HPDE6-E6E7 (cell line): ENCODE results near the gene TOE1.
"Not testable (repeated sequence)": the region's sequence is repeated elsewhere in the genome, so short reads cannot be mapped to it uniquely, and the experiment has no call there.

Experiments used
- DNase-seq: peaks from one replicate; pipeline ENCODE4 v3.0.0; 2011; ENCODE audit warnings: missing footprints; ENCODE audit errors: extremely low spot score

Gene TOE1

DNA sequence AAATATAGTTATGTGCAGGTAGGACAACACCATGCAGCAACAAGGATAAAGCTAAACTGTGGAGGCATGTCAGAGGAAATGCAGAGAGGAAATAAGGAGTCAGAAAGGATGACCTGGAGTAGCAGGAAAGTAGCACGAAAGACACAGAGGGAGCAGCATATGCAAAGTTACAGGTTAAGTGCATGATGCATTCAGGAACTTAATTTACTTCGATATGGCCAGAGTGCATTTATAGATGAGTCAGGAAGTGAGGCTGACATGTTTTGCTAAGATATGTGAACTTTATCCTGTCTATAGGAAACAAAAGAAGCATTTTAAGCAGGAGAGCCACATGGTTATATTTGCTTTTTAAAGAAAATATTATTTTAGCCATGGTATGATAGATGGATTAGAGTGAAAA, 15.7 kb downstream of the TOE1 start:
- DNase-seq = no peak

DNA sequence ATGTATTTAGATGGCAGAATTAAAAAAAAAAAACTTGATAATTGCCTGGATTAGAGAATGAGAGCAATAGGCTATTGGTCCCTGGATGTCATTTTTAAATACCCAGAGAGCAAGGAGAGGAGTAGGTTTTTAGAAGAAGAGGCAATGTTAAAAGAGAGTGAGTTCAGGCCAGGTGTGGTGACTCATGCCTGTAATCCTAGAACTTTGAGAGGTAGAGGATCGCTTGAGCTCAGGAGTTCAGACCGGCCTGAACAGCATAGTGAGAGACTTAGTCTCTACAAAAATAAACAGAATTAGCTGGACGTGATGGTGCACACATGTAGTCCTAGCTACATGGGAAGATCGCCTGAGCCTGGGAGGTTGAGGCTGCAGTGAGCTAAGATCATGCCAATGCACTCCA, 16.2 kb downstream of the TOE1 start:
- DNase-seq = no peak

DNA sequence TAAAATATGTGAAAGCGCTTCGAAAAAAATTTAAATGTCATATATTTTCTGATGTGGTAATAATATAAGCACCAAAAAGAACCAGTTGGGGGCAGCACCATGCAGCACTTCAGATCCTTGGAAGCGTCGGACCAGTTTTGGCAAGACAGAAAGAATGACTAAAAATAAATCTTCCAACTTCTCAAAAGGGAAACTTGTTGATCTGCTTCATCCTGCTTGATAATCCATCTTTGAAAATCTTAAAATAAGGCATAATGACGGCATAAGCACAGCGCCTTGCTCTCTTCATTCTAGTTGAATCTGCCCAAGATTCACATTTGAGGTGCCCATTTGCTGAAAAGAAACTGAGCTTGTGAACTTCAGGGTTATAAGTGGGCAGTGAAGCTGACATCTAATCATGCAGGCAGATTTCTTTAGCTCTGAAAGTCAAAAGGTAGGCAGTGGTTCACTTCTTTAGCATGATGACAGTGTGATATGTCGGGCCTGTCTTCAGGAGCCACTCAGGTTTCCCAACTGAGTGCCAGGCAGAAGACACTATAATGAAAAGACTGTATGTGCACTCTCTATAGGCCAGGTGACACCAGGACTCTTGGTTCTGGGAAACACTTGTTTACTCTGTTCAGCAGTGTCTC, 20.0 kb downstream of the TOE1 start:
- DNase-seq = no peak

DNA sequence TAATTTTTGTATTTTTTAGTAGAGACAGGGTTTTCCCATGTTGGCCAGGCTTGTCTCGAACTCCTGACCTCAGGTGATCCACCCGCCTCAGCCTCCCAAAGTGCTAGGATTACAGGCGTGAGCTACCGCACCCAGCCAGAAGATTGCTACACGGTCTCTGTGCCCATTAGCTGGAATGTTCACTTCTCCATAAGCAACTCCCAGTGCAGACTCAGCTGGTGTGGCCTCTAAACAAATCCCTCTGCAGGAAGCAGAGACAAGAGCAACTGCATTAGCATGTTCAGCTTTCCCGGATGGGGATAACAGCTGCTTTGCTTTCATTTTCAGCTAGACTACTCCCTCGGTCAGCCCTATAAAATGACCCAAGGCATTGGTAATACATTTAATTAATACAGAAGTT, 21.0 kb downstream of the TOE1 start:
- not testable (repeated sequence) for DNase-seq

DNA sequence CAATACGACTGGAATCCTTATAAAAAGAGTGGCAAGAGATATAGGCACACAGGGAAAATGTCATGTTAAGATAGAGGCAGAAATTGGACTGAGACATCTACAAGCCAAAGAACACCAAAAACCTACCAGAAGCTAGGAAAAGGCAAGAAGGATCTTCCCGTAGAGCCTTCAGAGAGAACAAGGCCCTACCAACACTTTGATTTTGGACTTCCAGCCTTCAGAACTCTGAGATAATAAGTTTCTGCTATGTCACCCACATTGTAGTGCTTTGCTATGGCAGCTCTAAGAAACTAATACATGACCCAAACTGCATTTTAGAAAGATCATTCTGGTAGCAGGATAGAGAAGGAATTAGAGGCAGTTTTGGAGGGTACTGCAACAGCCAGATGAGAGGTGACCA, 24.3 kb downstream of the TOE1 start:
- no peak for DNase-seq

DNA sequence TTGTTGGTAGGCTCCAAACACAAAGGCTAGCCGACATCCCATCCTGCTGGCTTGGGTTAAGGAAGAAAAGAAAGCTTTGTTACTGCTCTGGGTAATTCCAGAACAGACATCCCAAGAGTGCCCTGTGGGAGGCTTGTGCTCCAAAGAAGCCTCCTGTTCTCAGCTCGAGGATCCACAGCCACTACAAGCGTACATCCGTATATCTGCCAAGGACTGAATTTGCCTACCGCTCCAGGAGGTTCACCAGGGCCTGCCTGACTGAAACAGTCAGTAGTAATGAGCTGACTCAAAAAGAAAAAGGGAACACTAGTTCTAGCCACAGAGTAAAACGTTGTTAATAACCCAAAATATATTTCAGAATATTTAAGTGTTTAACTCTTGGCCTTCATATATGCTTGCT, 25.1 kb downstream of the TOE1 start:
- no peak for DNase-seq

DNA sequence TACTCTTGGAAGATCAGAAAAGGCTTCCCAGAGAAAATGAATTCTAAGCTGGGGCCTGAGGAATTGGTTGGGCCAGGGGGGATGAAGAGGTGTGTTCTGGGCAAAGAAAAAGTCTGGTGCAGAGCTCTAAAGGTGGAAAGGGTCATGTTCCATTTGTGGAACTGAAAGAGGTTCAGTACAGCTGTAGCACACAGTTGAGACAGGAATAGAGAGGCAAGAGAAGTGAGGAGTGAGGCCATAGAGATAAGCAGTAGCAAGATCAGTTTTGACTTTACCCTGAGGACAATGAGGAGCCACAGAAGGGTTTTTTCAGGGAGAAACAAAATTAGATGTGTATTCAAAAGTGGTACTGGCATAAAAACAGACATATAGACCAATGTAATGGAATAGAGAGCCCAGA, 30.6 kb downstream of the TOE1 start:
- DNase-seq = no peak

DNA sequence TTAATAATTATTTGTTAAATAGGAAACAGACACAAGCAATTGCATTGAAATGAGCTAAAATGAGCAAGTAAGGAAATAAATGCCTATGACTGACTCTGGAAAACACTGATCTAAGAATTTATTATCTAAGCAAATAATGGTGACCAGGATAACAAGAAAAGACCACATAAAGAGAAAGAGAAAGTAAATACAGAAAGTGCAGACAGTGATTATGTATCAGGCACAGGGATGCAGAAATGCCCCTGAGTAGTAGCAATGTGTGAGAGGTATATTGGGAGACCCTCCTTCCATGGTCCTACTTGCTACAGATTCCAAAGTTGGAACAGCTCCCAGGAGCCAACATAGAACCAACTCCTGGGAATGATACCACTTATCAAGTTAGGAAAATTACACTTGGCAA, 33.6 kb downstream of the TOE1 start:
- DNase-seq = no peak

DNA sequence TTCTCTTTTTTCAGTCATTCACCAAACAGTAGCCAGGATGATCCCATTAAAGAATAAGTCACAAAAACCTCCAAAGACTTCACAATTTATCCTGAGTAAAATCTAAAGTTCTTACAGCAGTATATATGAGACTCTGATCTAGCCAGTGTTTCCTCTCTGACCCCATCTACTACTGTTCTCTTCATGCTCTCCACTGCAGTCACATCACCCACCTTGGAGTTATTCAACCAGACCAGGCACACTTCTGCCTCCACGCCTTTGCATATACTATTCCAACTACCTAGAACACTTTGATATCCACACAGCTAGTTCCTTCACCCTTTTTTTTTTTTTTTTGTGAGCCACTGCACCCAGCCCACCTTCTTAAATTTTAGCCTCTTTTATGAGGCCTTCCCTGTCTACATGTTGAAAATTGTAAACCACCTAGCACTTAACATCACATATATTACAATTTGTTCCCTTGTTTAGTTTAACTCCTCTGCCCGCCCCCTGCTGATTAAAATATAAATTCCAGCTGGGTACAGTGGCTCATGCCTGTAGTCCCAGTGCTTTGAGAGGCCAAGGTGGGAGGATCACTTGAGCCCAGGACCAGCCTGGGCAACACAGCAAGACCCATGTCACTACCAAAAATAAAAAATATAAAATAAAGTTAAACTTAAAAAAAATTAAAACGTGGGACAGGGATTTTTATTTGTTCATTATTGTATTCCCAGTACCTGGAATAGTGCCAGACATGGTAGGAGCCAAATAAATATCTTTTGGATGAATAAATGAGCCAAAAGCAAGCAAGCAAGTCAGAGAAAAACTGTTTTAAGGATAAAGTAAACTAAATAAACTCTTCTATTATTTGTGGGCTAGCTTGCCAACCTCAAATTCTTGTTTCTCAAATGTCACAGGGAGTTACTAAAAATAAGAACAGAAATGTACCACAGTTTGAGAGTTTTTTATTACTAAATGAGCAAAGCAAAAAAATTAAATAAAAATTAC, 35.4 kb downstream of the TOE1 start:
- DNase-seq = no peak

DNA sequence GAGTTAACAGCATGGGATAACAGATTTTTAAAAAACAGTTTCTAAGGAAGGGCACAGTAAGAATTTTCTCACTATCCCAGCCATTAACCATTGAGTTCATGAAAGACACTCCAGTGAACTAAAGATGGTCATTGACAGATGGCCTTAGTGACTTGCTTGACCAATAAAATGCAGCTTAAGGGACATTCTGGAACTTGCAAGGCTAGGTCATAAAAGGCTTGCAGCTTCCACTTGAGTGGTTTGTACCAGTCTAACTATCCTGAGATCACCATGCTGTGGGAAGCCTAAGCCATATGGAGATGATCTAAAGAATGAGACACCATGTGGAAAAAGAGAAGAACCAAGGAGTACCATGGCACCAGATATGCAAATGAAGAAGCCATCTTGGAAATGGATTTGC, 38.2 kb downstream of the TOE1 start:
- no peak for DNase-seq

DNA sequence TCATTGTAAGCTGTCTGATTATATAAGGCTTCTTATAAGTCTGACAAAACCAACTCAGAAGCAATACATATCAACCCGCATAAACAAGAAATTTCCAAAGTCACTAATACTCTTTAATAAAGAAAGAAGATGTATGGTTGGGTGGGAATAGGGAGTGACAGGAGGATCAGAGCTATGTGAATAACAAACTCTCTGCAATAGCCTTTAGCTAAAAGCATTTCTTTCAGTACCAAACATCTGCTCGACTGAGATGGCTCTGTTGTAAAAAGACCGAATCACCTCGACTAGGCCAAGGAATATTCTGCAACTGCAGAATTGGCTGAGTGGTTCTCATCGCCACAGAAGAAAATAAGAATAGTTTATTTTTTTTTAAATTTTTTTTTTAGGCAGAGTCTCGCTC, 39.6 kb downstream of the TOE1 start:
- no peak for DNase-seq

DNA sequence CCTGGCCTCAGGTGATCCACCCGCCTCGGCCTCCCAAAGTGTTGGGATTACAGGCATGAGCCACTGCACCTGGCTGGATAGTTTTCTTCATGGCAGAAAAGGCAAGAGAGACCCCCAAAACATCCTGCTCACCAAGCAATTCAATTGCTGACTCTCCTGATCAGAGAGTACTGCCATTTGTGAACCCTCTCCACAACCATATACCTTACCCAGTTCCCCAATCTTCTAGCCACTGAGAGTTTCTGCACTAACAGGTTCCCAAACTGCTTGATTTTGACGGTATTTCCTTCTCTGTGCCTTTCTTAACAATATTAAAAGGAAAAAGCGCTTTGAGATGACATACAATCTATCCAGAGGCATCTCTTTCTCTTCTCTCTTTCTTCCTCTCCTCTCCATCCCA, 40.2 kb downstream of the TOE1 start:
- DNase-seq = no peak

DNA sequence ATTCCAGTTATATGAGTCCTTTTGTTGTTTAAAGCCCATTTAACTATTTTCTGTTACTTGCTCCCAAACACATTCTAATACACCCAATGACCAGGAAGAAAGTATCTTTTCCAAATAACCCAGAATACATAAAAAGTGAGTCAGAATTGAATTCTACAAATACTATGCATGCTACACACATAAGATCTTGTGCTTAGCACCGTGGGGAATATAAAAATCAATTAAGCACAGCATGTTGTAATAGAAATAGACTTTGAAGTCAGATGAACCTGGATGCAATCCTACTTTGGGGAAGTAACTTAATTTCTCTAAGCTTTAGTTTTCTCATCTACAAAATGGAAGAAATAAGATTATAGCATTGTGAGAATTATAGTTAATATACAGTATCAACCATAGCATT, 40.8 kb downstream of the TOE1 start:
- no peak for DNase-seq

DNA sequence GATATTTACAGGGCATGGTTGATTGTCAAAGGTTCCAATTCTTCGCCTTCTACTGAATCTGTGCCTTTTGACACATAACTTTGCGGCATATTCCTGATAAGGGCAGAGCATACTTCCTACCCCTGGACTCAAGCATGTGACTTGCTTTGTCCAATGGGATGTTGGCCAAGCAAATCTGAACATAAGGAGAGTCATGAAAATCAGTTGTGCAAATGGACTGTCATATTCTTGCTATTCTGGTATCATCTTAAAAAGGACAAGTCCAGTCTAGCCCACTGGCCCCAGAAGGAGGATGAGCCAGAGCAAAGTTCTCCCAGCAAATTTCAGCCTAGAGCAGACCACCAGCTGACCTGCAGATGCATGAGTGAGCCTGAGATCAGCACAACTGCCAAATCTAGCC, 41.3 kb downstream of the TOE1 start:
- DNase-seq = peak; percentile 64

DNA sequence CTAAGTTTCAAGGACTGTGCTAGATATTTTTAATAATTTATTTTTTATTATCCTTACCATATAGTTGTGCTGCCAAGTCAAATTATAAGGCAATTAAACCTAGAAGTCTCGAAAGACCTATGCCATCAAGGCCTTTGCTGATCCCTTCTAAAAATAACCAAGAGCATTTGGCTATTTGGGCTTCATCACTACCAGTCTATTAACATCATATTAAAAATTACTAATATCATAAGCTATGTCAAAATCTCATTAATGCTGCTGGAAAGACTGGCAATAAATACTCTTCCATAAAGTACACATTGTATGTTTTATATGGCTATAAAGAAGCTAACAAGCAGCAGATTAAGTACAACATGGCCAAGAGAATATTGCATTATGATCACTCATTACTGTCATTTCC, 43.2 kb downstream of the TOE1 start:
- no peak for DNase-seq

DNA sequence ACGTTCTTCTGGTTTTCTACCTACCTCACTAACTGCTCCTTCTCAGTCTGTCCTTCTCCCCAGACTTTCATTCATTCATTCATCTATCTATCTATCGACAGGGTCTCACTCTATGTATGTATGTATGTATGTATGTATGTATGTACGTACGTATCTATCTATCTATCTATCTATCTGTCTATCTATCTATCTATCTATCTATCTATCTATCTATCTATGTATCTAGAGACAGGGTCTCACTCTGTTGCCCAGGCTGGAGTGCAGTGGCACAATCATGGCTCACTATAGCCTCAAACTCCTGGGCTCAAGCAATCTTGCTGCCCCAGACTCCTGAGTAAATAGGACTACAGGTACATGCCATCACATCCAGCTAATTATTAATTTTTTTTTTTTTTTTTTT, 44.2 kb downstream of the TOE1 start:
- not testable (repeated sequence) for DNase-seq

DNA sequence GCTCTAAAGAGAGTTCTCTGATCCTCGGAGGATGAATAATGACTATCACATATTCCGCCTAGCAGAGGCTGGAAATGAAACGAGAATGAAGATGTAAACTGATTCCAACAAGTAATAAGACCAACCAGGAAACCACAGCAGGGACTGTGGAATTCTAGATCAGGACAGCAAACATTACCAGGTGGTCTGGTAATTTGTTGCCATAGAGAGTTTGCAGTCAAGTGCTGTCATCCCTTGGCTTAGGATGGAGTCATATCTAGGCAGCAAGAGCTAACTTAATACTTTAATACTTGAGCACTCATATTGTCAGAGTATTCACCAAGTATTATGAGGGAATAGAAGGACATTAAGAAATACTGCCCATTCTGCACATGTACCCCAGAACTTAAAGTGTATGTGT, 45.3 kb downstream of the TOE1 start:
- DNase-seq = no peak

DNA sequence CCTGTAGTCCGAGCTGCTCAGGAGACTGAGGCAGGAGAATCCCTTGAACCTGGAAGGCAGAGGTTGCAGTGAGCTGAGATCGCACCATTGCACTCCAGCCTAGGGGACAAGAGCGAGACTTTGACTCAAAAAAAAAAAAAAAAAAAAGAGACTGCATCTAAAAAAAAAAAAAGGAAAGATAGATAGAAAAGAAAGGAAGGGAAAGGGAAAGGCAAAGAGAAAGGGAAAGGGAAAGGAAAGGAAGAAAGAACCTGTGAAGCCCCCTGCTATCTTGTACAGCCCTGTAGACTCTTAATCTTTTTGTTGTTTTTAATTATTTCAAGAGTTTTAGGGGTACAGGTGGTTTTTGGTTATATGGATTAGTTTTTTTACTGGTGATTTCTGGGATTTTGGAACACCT, 46.2 kb downstream of the TOE1 start:
- no peak for DNase-seq
